ENCODE data around the gene CHAF1B.

CHAF1B gene

GRCh38 chr21:36466061-36466511 lies 80.9 kb downstream of the CHAF1B start (continued):
- TF ChIP-seq PRDM6 (tag by site-specific recombination; IDR thresholded peaks at IDR 0.05) (no peak), YY1 (tag by site-specific recombination; IDR thresholded peaks at IDR 0.05) (no peak), ZNF37A (tag by site-specific recombination; IDR thresholded peaks at IDR 0.05) (no peak), PRDM10 (tag by site-specific recombination; IDR thresholded peaks at IDR 0.05) (no peak), INSM2 (tag by site-specific recombination; IDR thresholded peaks at IDR 0.05) (no peak), ZNF114 (tag by site-specific recombination; IDR thresholded peaks at IDR 0.05) (no peak), OVOL3 (tag by site-specific recombination; IDR thresholded peaks at IDR 0.05) (no peak), KLF1 (tag by site-specific recombination; IDR thresholded peaks at IDR 0.05) (no peak), ZBTB48 (tag by site-specific recombination; IDR thresholded peaks at IDR 0.05) (no peak)
